OCI-LY3 (cell line): ENCODE measurements around the gene ZC3H18.

Experiments used
- H2AFZ ChIP-seq: fragments of 200-600, 300-600 bp; shearing (Covaris generic); 2 replicates; pipeline ENCODE4 v1.6.0; 2014; ENCODE audit warnings: antibody characterized with exemption, low read depth, low read length
- H3K27ac ChIP-seq: fragments of 200-600, 300-600 bp; sonication (generic); 2 replicates; pipeline ENCODE4 v1.5.1; 2014; ENCODE audit warnings: mild to moderate bottlenecking, low read length, moderate library complexity, mixed read lengths
- H3K27me3 ChIP-seq: fragments of 200-600, 300-600 bp; sonication (generic); 2 replicates; pipeline ENCODE4 v1.6.1; 2014; ENCODE audit warnings: low read depth, low read length, mixed read lengths
- H3K36me3 ChIP-seq: fragments of 200-600, 300-600 bp; sonication (generic); replicated peaks from 2 replicates; pipeline ENCODE3; 2014; ENCODE audit warnings: low read depth, low read length, mixed read lengths
- H3K4me1 ChIP-seq: fragments of 300-600, 200-600 bp; sonication (generic); 2 replicates; pipeline ENCODE4 v1.6.1; 2014; ENCODE audit warnings: low read length, mixed read lengths
- H3K4me2 ChIP-seq: fragments of 200-600, 300-600 bp; sonication (generic); 2 replicates; pipeline ENCODE4 v1.6.1; 2014; ENCODE audit warnings: low read length, mixed read lengths
- H3K4me3 ChIP-seq: fragments of 300-600, 200-600 bp; sonication (generic); 2 replicates; pipeline ENCODE4 v1.5.1; 2014; ENCODE audit warnings: antibody characterized with exemption, mild to moderate bottlenecking, low read length, moderate library complexity
- H3K79me2 ChIP-seq: fragments of 300-600, 200-600 bp; shearing (Covaris generic); 2 replicates; pipeline ENCODE4 v1.6.1; 2014; ENCODE audit warnings: mild to moderate bottlenecking, low read length, mixed read lengths
- H3K9ac ChIP-seq: fragments of 300-600, 200-600 bp; shearing (Covaris generic); 2 replicates; pipeline ENCODE4 v1.6.0; 2014; ENCODE audit warnings: mild to moderate bottlenecking, low read length, moderate library complexity
- H3K9me3 ChIP-seq: fragments of 200-600, 300-600 bp; shearing (Covaris generic); 2 replicates; pipeline ENCODE4 v1.6.1; 2014; ENCODE audit warnings: low read length, mixed read lengths; ENCODE audit not compliant: insufficient read depth
- H4K20me1 ChIP-seq: fragments of 200-600, 300-600 bp; sonication (generic); 2 replicates; pipeline ENCODE4 v1.6.1; 2016; ENCODE audit warnings: low read length, mixed read lengths; ENCODE audit not compliant: insufficient read depth
- EZH2phosphoT487 ChIP-seq: fragments of 200-600 bp; shearing (Covaris generic); IDR thresholded peaks from 2 replicates; pipeline ENCODE4 v1.6.1; 2018; ENCODE audit warnings: antibody characterized with exemption, mixed run types, low read depth
- TF ChIP-seq, protein P1 (sequence below): fragments of 200-600, 300-600 bp; sonication (generic); IDR thresholded peaks from 2 replicates; pipeline ENCODE4 v1.5.1; 2014; ENCODE audit warnings: antibody characterized with exemption, low read length, low read depth

ZC3H18 gene

DNA sequence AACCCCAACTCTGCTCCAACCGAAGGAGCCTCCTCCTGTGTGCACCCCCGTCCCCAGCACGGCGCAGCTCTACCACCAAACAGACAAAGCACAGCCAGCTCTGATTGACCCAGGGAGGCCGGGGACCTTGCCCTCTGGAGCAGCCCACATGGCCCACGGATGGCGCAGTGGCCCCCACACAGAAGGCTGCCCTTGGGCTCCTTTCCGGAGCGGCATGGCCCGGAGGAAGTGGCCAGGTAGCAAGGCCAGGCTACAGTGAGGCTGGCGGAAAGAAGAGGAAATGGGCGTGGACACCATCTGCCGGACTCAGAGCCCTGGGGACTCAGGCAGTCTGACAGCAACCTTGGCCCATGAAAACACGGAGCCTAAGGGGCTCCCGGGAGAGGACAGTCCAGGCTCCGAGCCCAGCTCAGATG, 19.9 kb upstream of the ZC3H18 start:
- Histone ChIP-seq H3K4me3 (no peak overlapping the region), H2AFZ (no peak overlapping the region), H3K79me2 (no peaks in the 10 kb centered on the region), H3K9me3 (no peaks in the 10 kb centered on the region), H3K36me3 (no peaks in the 10 kb centered on the region), H3K4me2 (no peak overlapping the region), H3K9ac (no peak overlapping the region), H3K27me3 (0 out of 2 replicates have a peak, but pooled peaks cover 8% of the 10 kb centered on the region), H4K20me1 (no peaks in the 10 kb centered on the region), H3K4me1 (no peaks in the 10 kb centered on the region), H3K27ac (no peak overlapping the region)
- TF ChIP-seq, protein P1, sequence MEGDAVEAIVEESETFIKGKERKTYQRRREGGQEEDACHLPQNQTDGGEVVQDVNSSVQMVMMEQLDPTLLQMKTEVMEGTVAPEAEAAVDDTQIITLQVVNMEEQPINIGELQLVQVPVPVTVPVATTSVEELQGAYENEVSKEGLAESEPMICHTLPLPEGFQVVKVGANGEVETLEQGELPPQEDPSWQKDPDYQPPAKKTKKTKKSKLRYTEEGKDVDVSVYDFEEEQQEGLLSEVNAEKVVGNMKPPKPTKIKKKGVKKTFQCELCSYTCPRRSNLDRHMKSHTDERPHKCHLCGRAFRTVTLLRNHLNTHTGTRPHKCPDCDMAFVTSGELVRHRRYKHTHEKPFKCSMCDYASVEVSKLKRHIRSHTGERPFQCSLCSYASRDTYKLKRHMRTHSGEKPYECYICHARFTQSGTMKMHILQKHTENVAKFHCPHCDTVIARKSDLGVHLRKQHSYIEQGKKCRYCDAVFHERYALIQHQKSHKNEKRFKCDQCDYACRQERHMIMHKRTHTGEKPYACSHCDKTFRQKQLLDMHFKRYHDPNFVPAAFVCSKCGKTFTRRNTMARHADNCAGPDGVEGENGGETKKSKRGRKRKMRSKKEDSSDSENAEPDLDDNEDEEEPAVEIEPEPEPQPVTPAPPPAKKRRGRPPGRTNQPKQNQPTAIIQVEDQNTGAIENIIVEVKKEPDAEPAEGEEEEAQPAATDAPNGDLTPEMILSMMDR, result 0 out of 2 replicates have a peak, but pooled peaks have one; percentile 10
- no peak for TF ChIP-seq EZH2phosphoT487

DNA sequence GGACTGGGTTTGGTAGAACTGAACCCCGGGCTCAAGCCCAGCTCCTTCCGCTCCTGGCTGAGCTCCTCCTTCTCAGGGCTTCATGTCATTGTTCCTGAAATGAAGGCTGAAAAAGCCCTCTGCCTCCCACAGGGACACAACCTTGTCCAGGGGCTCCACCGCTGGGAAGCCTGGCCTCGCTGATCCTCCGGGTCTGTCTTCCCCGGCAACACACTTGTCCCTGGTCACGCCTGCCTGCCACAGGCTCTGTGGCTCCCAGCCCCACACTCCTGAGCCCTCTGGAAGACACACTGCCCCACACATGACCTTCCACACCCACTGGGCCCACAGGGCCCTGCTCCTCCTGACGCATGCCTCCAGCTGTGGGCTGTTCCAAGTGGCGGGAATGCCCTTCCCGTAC, 18.0 kb upstream of the ZC3H18 start:
- H3K4me1 ChIP-seq, result no peaks in the 10 kb centered on the region
- H3K4me3 ChIP-seq, result no peak overlapping the region
- no peak overlapping the region for H3K27ac ChIP-seq
- H2AFZ ChIP-seq, result no peak overlapping the region
- H3K27me3 ChIP-seq, result 0 out of 2 replicates have a peak, but pooled peaks cover 8% of the 10 kb centered on the region
- no peak overlapping the region for H3K4me2 ChIP-seq
- H3K9ac ChIP-seq, result no peak overlapping the region
- TF ChIP-seq, protein P1, result no peak
- no peak for TF ChIP-seq EZH2phosphoT487
- no peaks in the 10 kb centered on the region for H4K20me1 ChIP-seq
- H3K9me3 ChIP-seq, result no peaks in the 10 kb centered on the region
- H3K79me2 ChIP-seq, result no peaks in the 10 kb centered on the region
- H3K36me3 ChIP-seq, result no peaks in the 10 kb centered on the region

DNA sequence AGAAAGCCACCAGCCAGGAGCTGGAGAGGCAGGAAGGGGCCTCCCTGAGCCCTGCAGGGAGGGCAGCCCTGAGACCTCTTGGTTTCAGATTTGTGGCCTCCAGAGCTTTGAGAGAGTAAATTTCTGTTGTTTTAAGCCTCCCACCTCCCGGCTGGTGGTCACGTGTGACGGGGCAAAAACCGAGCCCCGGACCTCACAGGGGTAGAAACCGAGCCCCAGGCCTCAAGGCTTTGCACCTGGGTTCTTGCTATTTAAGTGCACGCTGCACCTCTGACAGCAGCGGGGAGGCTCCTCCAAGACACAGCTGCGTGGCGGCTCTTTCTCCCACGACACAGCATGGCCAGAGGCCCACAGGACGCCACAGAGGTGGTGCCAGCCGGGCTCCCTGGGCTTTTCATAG, 17.4 kb upstream of the ZC3H18 start:
- H3K4me1 ChIP-seq, result no peaks in the 10 kb centered on the region
- 0 out of 2 replicates have a peak, but pooled peaks cover 8% of the 10 kb centered on the region for H3K27me3 ChIP-seq
- H3K4me3 ChIP-seq, result no peak overlapping the region
- H3K36me3 ChIP-seq, result no peaks in the 10 kb centered on the region
- H3K9ac ChIP-seq, result no peak overlapping the region
- no peaks in the 10 kb centered on the region for H3K9me3 ChIP-seq
- H3K4me2 ChIP-seq, result no peak overlapping the region
- TF ChIP-seq, protein P1, result no peak
- TF ChIP-seq EZH2phosphoT487, result no peak
- H3K79me2 ChIP-seq, result no peaks in the 10 kb centered on the region
- no peak overlapping the region for H3K27ac ChIP-seq
- no peak overlapping the region for H2AFZ ChIP-seq
- no peaks in the 10 kb centered on the region for H4K20me1 ChIP-seq

DNA sequence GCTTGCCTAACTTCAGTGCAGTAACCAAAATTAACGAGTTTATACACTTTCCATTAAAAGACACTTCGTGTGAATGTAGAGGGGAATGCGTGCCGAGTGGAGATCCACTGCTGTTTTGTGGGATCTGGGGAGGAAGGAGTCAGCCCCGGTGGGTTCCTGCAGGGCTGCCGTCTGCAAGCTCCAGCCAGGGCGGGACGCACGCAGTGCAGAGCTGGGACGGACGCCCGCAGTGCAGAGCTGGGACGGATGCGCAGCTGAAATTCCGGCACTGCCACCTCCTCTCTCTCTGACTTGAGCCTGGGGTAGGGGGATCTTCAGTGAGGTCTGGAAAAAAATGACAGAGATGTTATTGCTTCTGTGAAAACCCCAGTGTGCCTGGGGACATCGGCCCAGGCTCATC, 16.5 kb upstream of the ZC3H18 start:
- Histone ChIP-seq H3K9ac (no peak overlapping the region), H3K79me2 (no peaks in the 10 kb centered on the region), H3K9me3 (no peaks in the 10 kb centered on the region), H3K4me1 (no peaks in the 10 kb centered on the region), H2AFZ (no peak overlapping the region), H3K36me3 (no peaks in the 10 kb centered on the region), H3K27me3 (0 out of 2 replicates have a peak, but pooled peaks cover 8% of the 10 kb centered on the region), H3K4me3 (no peak overlapping the region), H3K27ac (no peak overlapping the region), H3K4me2 (no peak overlapping the region), H4K20me1 (no peaks in the 10 kb centered on the region)
- TF ChIP-seq, protein P1, result no peak
- no peak for TF ChIP-seq EZH2phosphoT487
